ENCODE results near the gene GPC5. TPM values are rescaled to one million over a fixed set of nuclear protein-coding genes. Genes with fewer than 3 reads are reported as not detected.

Gene GPC5
- total and polyA plus RNA-seq, 7 experiments from 2014 or later: 0.10 to 0.38 TPM; not detected in 5

DNA sequence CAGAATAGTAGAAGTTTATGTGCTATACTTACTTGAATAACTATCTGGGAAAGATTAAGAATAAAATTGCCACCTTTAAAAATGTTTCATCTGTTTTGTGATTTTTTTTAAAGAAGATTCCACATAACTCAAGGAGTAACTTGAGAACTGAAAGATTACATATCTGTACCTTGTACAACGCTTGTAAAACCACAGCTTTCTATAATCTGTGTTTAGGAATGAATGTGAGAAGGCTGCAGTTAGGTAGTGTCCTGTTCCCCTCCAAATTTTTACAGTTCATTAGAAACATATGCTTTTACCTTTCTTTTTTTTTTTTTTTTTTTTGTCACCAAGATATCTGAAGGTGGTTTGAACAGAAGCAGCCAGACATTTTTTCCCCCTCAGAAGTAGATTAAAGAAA lies 1515.4 kb downstream of the GPC5 start:
- peaks cover 0 to 10% (median 1%) of the 10 kb centered on the region in 11 donors for H3K9me3 Mint-ChIP-seq
- intact Hi-C loops (cut with micrococcal nuclease): no loop called here

More for the DNA sequence above, 1515.4 kb downstream of the GPC5 start:
- ChIA-PET POLR2A (no interaction called here), CTCF (no interaction called here)
- Histone ChIP-seq H3K9me3 (ENCODE audit: control insufficient read depth in 2 of 3, low read length in 3 of 3) (no peaks in the 10 kb centered on the region), H3K27ac (ENCODE audit: low read depth, low read length) (no peak overlapping the region), H3K27me3 (ENCODE audit: control insufficient read depth in 2 of 2, insufficient read depth in 2 of 2, low read length in 2 of 2) (no peaks in the 10 kb centered on the region), H3K4me3 (ENCODE audit: low read length) (no peak overlapping the region), H3K4me1 (ENCODE audit: control insufficient read depth in 2 of 2, insufficient read depth in 2 of 2, low read length in 2 of 2) (no peaks in the 10 kb centered on the region), H3K36me3 (ENCODE audit: control insufficient read depth in 2 of 3, insufficient read depth in 3 of 3, low read length in 3 of 3) (no peaks in the 10 kb centered on the region)
- H3K27ac Mint-ChIP-seq: no peak overlapping the region
- no peaks in the 10 kb centered on the region for H3K27me3 Mint-ChIP-seq
- H3K4me3 Mint-ChIP-seq: no peak overlapping the region
- ATAC-seq (no peak), DNase-seq (no peak)
- peaks cover 0 to 4% (median 0%) of the 10 kb centered on the region in 5 donors for H3K36me3 Mint-ChIP-seq
- no peaks in the 10 kb centered on the region for H3K4me1 Mint-ChIP-seq

Small RNA genes lying within 50 kb of the gene (microRNA-seq; reads per million reads assigned to microRNA genes)
- gene MIR548AS (ENCODE audit: borderline microRNAs expressed): not detected

Other genes starting within 250 kb of the GPC5 start
- gene MIR17HG, start 50.9 kb upstream of the GPC5 start, total RNA-seq: 10 to 100 TPM; 10.3 to 17.5 (median 13.0) TPM
- gene MIR17HG, start 50.9 kb upstream of the GPC5 start, polyA plus RNA-seq: under 1 TPM; 0.28 to 0.87 TPM